ENCODE measurements around the gene SLC29A3.
"Not testable (repeated sequence)": the region's sequence is repeated elsewhere in the genome, so short reads cannot be mapped to it uniquely, and the experiment has no call there.

Gene SLC29A3

DNA sequence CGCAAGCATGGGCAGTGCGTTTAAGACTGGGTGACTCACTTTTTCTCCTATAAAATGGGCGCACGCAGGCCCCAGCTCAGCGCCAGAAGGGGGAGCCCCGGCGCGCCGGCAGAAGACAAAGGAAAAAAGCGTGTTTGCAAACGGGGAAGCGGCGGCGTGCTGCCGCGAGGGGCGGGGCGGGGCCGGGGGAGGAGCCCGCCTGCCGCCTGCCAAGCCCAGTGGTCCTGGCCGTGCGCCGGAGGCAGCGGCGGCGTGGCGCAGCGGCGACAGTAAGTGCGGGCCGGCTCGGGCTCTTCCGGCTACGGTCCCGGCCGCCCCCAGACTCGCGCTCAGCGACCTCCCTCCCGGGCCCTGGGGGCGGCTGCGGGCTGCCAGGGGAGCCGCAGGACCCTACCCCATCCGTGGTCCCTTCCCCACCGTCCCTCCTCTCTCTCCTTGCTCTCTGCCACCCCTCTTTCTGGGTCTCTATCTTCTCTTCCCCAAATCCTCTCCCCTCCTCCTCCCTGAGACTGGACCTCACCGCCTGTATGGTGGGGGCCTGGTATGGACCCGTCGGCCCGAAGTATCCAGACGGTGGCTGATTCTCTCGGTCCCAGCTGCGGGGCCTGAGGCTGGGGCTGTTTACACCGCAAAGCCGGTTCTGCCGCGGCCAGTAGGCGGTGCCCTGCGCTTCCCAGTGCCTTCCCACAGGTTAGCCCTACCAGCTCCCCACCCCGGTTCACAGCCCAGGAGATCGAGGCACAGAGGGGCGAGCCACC is at the start of gene SLC29A3:
Gene SLC29A3, plus strand, starts transcription at position 218 of the 758 bp plus-strand sequence. Its CDS starts 51 bp downstream, at position 269.
- DNase-seq: peak; percentile 17

DNA sequence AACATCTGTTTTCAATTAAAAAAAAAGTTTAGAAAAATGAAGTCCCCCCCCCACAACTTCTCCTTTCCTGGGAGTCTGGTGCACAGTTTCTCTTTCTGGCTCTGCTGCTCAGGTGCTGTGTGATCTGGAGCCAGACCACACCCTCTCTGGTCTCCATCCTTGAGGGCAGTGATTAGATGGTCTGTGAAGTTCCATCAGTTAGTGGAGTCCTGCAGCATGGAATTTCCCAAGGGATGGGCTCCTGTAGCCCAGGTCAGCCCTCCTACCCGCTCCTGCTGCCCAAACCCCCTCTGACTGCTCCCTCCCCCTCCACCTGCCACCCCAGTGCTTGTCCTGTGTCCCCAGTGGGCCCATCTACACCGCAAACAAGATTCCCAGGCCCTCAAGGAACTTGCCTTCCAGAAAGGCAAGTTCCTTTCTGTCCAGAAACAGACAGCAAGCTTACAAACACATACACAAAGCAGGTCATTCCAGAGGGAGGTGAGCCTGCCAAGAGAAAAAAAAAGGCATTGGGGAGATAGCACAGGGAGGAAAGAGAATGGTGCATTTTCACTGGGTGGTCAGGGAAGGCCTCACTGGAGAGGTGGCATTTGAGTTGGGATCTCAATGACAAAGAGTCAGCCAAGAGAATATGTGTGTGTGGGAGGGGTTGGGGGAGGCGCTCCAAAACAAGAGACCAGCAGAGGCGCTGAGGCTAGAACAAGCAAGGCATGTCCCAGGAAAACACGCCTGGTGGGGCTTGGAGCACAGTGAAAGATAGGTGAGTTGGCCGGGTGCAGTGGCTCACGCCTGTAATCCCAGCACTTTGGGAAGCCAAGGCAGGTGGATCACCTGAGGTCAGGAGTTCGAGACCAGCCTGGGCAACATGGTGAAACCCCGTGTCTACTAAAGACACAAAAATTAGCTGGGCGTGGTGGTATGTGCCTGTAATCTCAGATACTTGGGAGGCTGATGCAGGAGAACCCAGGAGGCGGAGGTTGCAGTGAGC is 49.5 kb upstream of the SLC29A3 start:
- no peak for DNase-seq

DNA sequence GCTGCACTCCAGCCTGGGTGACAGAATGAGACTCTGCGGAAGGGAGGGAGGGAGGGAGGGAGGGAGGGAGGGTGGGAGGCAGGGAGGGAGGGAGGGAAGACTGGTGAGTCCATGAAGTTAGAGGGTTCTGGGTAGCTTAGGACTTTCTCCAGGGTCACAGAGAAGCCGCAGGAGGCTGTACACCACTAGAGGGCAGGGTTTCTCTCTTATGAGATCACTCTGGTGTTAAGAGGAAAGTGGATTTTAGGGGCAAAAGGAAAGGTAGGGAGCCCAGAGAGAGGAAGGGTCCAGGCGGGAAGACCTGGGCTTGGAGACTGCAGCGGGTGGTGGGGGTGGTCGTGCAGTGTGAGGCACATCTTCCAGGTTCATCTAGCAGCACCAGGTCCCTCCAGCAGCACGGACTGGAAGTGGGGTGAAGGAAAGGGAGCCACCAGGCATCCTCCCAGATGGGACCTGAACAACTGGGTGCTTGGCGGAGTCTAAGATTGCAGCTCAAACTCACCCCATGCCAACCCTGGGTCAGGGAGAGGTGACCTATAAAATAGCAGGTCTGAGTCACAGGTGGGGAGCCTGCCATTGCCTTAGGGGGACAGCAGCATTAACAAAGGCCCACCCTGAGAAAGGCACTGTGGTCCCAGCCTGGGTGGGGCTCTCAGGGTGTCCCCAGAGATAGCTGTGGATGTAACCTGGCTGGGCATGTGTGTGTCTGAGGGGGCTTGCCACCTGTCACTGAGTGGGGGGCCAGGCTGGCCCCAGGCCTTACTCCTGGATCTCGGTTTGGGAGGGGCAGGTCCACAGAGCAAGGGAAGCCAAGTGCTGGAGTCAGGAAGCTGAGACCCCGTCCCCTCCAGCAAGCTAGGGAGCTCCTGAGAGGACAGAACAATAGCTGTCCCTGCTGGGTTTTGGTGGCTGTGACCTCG is 48.5 kb upstream of the SLC29A3 start:
- peak; percentile 28 for DNase-seq

DNA sequence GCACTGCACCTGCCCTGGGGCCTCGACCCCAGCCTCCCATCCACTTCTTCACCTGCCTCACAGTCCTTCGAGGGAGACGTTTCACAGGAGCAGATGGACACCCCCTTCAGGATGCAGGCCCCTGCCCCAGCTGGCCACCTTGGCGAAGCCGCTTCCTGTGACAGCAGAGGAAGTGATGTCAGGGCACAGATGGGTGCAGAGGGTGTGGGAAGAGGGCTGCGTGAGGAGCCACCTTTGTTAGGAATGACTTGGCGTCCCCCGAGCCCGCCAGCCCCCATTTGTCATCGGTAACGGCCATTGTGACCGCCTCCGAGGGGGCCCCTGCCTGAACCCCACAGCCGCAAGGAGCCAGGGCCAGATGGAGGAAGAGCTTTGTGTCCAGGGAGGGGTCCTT is 47.4 kb upstream of the SLC29A3 start:
- no peak for DNase-seq

- DNase-seq: no peak
Observed at GRCh38 chr10:71272056-71272771, 46.8 kb upstream of the SLC29A3 start.

- not testable (repeated sequence) for DNase-seq
Observed at GRCh38 chr10:71272974-71273373, 46.1 kb upstream of the SLC29A3 start.

DNA sequence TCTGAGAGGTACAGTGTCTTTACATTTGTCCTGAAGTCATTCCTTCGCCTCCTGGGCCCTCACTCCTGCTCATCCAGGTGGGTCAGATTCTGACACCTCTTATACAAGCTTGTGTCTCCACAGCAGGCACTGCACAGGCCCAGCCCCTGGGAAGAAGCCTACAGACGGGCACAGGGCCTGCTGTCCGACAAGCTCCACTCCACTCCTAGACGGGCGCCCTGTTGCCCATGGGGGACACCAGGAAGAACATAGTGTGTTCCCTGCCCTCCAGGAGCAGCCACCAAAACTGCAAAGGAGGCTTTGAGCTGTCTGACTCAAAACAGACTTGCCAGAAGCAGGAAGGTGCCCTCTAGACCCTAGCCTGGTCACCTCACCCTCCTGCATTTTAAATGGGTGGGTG is 45.6 kb upstream of the SLC29A3 start:
- DNase-seq: no peak

DNA sequence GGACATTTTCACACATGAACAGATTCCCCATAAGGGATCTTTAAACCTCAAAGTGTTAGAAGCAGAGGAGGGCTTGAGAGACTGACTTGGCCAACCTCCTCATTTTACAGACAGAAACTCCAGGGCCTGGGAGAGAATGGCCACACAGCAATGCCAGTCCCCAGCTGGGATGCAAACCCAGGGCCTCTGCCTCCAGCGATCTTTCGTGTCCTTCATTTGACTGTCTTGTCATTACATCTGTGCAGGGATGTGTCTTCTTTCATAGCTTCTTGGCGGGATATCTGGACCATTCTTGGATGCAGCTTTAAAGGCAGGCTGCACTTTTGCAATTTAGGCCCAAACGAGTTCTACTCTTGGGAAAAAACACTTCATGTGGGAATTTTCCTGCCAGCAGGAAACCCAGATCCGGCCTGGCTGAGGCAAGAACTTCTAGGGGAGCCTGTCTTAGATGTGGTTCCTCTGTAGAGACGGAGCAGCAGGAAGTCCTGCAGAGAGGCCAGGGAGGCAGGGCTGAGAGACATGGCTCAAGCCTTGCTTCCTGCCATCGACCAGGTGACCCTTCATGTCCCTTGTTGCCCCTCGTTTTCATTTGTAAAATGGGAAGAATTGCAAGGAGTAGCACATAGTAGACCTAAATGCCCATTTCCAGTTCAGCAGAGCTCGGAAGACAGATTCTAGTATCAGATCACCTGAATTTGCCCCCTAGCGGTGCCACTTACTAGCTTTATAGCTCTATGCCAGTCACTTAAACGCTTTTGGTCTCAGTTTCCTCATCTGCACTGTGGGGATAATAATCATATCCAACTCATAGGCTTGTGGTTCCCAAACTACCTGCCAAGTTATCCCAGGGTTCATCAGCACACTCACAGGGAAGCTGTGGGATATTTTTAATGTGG is 43.9 kb upstream of the SLC29A3 start:
- DNase-seq: no peak

GRCh38 chr10:71276873-71277272 is 42.2 kb upstream of the SLC29A3 start:
- DNase-seq: no peak

DNA sequence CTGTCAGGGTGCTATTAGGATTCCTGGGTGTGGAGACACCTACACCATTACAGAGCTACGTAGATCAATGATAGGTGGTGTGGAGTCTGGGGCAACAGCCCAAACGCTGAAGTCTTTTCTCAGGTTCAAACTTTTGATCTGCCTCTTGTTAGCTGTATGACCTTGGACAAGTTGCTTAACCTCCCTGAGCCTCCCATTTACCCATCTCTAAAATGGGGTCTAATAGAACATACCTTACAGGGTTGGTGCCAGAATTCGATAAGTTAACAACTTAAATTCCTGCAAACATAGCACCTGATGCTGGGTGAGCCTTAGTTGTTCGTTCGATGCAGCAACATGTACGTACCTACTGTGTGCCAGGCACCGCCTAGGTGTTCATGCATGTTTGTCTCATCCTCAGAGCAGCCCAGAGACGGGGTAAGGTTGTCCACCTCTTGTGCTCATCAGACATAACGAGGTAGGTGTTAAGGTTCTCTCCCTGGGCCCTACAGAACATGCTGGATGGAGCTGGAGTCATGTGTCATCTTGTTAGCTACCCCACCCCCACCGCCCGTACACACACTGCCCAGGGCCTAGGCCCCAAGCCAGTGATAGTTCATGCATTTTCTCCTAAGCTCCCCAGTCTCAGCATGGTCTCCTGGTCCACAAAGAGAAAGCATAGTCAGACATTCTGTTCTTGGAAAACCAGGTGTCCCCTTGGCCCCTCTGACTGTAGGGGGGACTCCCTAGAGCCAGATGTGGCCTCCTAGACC is 41.0 kb upstream of the SLC29A3 start:
- no peak for DNase-seq

GRCh38 chr10:71278691-71279588 is 40.1 kb upstream of the SLC29A3 start:
- DNase-seq: no peak

GRCh38 chr10:71279590-71280170 is 39.4 kb upstream of the SLC29A3 start:
- DNase-seq: no peak

GRCh38 chr10:71280216-71280615 is 38.8 kb upstream of the SLC29A3 start:
- DNase-seq: no peak

- no peak for DNase-seq
Observed at GRCh38 chr10:71280825-71281224, 38.2 kb upstream of the SLC29A3 start.

DNA sequence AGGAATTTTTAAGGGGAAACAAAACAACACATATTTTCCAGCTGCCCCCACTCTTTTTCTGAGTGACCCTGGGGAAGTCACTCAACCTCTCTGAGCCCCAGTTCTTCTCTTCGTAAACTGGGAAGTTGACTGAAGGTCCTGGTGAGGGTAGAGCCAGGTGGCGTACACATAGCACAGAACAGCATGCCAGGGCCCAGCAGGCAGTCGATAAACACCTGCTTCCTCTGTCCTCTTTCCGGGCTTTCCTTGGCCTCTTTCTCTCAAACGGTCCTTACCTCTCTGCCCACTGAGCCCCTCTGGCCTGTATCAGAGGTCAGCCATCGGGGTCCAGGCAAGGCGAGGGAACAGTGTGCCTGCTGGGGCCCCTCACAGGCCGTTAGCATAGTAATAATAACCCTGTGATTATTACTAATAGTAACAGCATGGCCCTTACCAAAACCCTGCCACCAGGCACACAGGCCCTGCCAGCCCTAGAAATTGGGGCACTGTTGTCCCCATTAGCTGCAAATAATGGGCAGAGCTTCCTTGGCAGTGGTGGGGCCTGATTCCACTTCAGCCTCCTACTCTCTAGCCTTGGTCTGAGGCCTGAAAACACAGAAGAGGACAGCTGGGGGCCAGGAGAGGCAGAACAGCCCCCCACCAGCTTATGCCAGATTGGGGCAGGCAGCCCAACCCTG is 37.3 kb upstream of the SLC29A3 start:
- DNase-seq: no peak

GRCh38 chr10:71282323-71282680 is 36.8 kb upstream of the SLC29A3 start:
- DNase-seq: no peak

- DNase-seq: no peak
Observed at GRCh38 chr10:71283410-71283809, 35.6 kb upstream of the SLC29A3 start.

- no peak for DNase-seq
Observed at GRCh38 chr10:71283876-71284275, 35.2 kb upstream of the SLC29A3 start.

All from NCI-H2107 (cell line).